ENCODE measurements around the gene SLC40A1.
A peak's percentile ranks its signal among the peaks of the same experiment; 100 is the strongest.
"Not testable (repeated sequence)": the region's sequence is repeated elsewhere in the genome, so short reads cannot be mapped to it uniquely, and the experiment has no call there.

SLC40A1 gene, protein sequence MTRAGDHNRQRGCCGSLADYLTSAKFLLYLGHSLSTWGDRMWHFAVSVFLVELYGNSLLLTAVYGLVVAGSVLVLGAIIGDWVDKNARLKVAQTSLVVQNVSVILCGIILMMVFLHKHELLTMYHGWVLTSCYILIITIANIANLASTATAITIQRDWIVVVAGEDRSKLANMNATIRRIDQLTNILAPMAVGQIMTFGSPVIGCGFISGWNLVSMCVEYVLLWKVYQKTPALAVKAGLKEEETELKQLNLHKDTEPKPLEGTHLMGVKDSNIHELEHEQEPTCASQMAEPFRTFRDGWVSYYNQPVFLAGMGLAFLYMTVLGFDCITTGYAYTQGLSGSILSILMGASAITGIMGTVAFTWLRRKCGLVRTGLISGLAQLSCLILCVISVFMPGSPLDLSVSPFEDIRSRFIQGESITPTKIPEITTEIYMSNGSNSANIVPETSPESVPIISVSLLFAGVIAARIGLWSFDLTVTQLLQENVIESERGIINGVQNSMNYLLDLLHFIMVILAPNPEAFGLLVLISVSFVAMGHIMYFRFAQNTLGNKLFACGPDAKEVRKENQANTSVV

DNA sequence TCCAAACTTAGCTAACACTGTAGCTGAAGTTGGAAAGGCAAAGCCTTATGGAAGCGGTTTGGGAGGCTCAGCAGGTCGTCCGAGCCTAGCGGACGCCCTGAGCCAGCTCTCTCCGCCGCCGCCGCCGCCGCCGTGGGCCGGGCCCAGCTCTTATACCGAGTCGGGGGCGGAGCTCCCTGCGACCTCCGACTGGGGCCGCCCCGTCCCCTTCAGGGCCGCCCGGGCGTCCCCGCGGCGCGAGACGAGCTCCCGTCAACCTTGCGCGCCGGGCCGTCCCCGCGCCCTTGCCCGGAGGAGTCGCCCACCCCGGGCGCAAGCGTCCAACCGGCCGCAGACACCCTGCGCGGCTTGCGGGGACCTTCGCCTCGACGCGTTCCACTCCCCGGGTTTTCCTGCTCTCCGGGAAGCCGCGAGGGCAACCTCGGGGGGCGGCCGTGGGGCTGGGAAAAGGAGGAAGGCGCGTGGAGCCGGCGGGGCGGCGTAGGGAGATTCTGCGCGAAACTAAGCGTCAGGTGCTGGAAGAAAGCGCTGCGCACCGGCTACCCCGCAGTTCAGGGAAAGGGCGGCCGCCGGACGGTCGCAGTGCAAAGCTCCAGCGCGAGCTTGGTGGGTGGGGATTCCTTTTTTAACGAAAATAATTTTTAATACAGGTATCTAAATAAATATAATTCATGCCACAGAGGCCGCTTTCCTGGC is at the start of gene SLC40A1:
Gene SLC40A1 (minus strand): TSS at position 129 of the 696 bp plus-strand sequence. CDS start 326 bp downstream, outside the sequence.
- DNase-seq (ENCODE audit: low spot score), result peak; percentile 75

- no peak for DNase-seq (ENCODE audit: low spot score)
These were observed 49.2 kb upstream of the SLC40A1 start for GRCh38 chr2:189629531-189630453.

- no peak for DNase-seq (ENCODE audit: low spot score)
These were observed 48.4 kb upstream of the SLC40A1 start for GRCh38 chr2:189628817-189629530.

DNA sequence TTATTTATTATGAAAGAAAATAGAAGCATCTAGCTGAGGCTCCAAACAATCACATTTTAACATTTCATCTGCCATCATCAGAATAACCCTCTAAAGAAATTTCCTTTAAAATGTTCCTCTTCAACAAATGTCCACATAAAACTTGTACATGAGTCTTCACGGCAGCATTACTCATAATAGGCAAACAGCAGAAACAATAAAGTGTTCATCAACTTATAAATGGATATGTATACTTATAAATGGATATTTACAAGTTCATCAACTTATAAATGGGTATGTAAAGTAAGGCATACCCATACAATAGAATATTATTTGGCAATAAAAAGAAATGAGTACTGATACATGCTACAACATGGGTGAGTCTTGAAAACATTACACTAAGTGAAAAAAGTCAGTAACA is 47.2 kb upstream of the SLC40A1 start:
- no peak for DNase-seq (ENCODE audit: low spot score)

GRCh38 chr2:189625636-189626035 is 45.0 kb upstream of the SLC40A1 start:
- no peak for DNase-seq (ENCODE audit: low spot score)

GRCh38 chr2:189624648-189625355 is 44.2 kb upstream of the SLC40A1 start:
- no peak for DNase-seq (ENCODE audit: low spot score)

- DNase-seq (ENCODE audit: low spot score), result no peak
These were observed 42.5 kb upstream of the SLC40A1 start for GRCh38 chr2:189623049-189623448.

- DNase-seq (ENCODE audit: low spot score), result no peak
These were observed 41.2 kb upstream of the SLC40A1 start for GRCh38 chr2:189621781-189622180.

DNA sequence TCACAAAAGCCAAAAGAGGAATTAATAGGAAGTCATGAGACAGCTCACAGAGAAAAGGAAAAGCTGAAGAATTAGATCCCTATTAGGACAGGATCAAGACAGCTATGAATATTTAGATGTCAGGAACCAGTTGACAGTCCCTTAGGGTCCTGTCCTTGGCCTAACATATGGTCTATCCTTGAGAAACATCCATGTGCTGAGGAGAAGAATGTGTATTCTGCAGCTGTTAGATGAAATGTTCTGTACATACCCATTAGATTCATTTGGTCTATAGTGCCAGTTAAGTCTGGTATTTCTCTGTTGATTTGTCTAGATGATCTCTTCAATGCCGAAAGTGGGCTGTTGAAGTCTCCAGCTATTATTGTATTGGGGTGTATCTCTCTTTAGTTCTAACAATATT is 37.6 kb upstream of the SLC40A1 start:
- no peak for DNase-seq (ENCODE audit: low spot score)

GRCh38 chr2:189614585-189614984 is 34.0 kb upstream of the SLC40A1 start:
- no peak for DNase-seq (ENCODE audit: low spot score)

GRCh38 chr2:189613650-189614420 is 33.2 kb upstream of the SLC40A1 start:
- peak; percentile 38 for DNase-seq (ENCODE audit: low spot score)

- peak; percentile 58 for DNase-seq (ENCODE audit: low spot score)
These were observed 32.6 kb upstream of the SLC40A1 start for GRCh38 chr2:189613077-189613636.

DNA sequence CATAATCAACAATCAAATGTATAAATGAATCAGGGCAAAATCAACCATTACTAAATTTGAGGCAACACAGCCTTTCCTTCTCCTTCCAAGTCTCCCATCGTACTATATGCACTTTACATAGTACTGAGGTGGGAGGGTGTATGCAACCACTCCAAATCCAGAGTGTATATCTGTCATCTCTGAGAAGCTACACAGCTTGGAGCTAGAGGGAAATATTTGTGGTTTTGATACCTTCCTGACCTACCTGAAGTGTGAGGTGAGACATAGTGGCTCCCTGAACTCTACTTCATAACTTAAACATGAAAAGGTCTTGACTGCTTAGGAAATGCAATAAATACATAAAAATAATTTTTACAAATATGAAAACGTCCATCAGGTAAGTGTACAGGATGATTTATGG is 30.1 kb upstream of the SLC40A1 start:
- DNase-seq (ENCODE audit: low spot score), result no peak

- DNase-seq (ENCODE audit: low spot score), result no peak
These were observed 29.3 kb upstream of the SLC40A1 start for GRCh38 chr2:189609853-189610252.

DNA sequence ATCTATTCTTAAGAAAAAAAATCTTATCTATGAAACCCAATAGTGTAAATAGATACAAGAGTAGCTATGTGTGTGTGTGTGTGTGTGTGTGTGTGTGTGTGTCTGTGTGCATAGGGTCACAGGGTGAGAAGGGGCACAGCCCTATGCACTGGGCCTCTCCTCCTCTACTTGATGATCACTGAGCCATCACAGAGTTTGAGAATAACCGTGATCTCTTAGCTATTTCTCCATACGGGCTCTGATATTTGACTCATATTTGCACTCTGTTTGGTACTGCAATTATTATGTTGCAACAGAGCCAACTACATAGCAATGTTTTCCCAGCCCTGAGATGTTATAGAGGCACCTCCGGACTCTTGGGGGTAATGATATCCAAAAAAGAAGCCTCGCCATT is 28.8 kb upstream of the SLC40A1 start:
- no peak for DNase-seq (ENCODE audit: low spot score)

DNA sequence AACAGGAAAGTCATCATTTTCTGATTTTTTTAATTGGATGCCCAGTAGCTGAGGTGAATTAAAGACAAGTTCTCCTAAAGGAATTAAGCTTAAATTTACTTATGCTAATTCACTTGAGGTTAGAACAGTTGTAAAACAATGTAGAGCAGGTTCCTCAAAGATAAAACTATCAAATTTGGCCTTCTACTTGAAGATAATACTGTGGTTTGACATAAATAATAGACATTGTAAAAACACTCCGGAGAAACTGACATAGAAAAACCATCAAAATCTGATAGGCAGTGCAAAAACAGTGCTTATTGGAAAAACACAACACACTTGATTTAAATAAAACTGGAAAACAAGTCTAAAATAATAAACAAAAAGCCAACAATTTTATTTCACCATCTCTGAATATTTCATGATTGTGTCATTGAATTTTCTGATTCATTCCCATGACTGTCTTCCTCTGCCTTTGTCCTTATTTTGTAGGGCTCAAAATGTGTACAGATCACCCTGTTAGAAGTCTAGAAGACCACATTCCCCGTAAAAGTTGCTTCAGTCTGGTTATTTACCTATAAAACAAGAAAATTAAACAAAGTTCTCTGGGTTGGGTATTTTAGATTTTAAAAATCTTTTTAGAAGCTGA is 28.3 kb upstream of the SLC40A1 start:
- DNase-seq (ENCODE audit: low spot score), result no peak

DNA sequence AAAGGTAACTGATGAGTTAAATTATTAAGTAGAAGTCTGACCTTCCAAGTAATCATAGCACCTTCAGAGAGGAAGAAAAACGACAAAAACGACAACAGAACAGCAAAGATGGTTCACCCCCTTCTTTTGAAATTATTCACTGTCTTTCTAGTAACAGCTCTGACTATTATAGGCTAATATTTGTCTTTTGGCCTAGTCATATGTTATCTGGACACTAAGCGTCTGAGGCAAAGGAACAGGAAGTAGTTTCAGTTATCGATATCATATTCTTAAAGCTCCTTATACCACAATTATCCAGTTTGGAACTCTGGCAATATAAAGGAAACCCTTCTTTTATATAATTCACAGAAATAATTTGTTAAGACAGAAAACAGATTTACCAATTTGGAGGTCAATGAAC is 27.6 kb upstream of the SLC40A1 start:
- no peak for DNase-seq (ENCODE audit: low spot score)

GRCh38 chr2:189602233-189602632 is 21.6 kb upstream of the SLC40A1 start:
- no peak for DNase-seq (ENCODE audit: low spot score)

DNA sequence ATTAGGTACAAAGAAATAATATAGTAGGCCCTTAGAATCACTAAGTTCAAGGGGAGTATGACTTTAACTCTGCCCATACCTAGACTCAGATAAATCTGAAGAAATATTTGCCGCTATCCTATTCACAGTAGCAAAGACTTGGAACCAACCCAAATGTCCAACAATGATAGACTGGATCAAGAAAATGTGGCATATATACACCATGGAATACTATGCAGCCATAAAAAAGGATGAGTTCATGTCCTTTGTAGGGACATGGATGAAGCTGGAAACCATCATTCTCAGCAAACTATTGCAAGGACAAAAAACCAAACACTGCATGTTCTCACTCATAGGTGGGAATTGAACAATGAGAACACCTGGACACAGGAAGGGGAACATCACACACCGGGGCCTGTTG is 21.1 kb upstream of the SLC40A1 start:
- not testable (repeated sequence) for DNase-seq (ENCODE audit: low spot score)
